Measurements from ENCODE around the gene ANKAR.
"Not testable (repeated sequence)": the region's sequence is repeated elsewhere in the genome, so short reads cannot be mapped to it uniquely, and the experiment has no call there.

Gene ANKAR

DNA sequence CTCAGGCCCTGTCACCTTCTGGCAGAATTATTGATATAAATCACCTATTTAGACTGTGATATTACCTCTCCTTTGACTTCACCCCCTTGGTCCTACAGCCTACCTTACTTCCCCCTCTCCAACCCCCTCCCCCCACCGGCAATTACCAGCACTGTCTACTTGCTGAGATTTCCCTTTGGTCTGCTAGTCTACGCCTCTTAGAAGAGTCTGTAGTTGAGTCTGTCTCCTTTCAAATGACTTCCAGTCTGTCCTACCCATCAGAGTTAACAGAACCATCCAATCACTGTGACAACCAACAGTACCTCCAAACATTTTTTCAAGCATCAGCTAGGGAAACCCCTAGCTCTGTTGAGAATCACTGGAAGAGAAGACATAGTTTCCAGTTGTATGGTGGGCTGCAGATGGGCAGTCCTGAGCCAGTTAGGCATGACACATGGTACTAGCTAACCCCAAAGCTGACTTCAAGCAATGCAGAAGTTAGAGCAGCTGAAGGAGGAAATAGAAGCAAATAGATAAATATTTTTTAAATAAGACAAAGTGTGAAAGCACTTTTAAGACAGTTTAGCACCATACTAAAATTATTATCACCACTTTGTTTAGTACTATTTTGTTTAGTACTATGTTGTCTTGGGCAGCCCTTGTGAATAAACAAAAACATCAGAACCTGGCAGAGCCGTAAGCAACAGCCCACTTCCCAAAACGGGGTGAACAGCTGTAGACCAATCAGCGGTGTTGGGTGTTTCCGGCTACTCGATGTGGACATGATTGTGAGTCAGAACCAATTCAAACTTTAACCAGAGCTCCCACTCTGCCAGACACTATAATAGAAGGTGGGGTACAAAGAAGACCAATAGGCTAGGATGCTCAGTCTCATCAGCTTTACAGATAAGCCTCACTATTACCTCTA, 15.9 kb upstream of the ANKAR start:
- no peak for FAIRE-seq

DNA sequence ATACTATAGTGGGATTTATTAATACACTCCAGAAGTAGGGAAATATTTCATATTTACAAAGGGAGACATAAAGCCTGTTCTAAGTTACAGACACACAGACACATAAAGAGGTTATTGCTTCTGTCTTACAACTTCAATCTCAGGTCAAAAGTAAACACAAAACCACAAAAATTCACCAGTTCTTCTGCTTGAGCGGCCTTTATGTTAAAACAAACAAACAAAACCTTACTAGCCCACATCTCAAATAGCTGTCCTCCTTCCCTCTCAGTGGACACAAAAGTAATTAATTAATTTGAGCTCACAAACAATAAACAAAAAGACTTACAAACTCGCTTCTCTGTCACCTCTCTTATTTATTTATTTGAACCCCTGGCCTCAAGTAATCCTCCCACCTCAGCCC, 14.7 kb upstream of the ANKAR start:
- no peak for FAIRE-seq

DNA sequence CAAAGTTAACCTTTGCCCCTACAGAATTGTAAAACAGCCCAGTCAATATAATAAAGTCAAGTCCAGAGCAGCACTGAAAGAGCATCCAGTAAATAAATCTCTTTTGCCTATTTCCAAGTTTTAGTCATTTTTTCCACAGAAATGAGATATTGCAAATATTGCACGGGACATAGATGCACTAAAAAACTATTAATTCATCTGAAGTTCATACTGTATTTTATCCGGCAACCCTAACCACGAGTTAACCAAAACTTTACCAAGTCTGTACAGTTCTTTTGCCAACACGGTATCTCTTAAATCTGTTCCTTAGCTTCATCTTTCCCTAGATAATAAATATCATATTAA, 13.7 kb upstream of the ANKAR start:
- FAIRE-seq: peak; percentile 17

DNA sequence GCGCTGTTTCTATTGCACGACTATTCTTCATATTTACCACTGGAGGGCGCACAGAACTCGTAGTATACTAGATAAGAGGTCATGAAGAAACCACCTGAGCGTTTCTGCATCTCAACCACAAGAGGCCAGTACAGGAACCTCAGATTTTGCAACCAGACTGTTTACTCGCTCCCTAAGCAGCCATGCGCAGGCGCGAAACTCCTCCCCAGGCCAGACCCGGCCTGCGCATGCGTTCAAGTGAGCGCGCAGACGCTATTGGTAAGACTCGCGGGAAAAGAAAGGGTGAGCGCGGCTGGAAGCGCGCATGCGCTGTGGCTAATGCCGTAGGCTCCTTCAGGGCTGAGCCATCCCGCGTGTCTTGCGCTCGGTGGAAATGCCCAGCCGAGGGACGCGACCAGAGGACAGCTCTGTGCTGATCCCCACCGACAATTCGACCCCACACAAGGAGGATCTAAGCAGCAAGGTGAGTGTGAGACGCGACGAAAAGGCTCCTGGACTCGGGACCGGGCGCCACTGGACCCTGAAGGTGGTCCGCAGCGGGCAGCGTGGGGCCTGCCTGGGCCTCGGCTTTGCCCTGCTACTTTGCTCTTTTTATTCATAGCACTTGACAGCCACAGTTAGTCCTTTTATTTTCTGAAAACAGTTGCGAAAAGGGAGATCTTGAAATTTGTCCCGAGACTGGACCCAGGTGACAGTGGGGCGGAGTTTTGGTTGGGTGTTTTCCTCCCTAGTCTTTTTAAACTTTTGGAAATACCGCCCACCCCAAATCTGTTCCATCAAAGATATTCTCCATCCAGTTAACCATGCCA, 13.1 kb upstream of the ANKAR start, which contains the start of gene ASNSD1:
Gene ASNSD1 (plus strand): TSS at position 312 of the 809 bp plus-strand sequence. CDS start 4,674 bp downstream, outside the sequence.
- peak; percentile 99 for FAIRE-seq

DNA sequence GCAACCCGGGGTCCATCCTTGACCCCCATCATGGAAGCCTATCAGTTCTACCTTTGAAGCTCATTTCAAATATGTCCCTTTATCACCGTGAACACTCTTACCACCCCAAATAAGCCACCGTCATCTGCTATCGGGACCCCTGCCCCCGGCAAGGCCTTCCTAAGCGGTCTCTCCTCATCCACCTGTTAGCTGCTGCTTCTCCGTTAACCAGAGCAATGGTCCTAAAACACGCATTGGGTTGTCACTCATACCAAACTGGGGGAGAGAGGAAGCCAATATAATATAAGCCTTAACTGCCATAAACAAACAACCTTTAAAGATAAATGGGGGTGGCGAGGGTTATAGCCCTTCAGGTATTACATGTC, 12.5 kb upstream of the ANKAR start:
- no peak for FAIRE-seq

DNA sequence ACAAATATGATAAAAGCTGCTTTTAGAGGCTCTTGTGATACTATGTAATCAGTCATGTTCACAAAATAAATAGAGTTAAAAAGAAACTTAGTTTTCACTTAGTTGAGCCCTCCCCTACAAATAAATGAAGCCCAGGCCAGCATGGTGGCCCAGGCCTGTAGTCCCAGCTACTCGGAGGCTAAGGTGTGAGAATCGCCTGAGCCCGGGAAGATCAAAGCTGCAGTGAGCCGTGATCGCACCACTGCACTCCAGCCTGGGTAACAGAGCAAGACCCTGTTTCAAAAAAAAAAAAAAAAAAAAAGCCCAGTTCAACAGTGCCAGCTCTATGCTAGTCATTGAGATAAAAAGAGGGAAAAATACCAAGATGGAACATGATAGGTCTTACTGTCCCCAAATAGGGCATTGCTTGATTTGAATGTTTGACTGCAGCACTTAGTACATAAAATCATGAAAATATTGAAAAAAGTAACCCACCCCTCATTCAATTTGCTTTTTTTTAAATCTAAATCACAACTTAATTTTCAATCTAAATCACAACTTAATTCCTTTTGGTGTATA, 11.7 kb upstream of the ANKAR start:
- no peak for FAIRE-seq

DNA sequence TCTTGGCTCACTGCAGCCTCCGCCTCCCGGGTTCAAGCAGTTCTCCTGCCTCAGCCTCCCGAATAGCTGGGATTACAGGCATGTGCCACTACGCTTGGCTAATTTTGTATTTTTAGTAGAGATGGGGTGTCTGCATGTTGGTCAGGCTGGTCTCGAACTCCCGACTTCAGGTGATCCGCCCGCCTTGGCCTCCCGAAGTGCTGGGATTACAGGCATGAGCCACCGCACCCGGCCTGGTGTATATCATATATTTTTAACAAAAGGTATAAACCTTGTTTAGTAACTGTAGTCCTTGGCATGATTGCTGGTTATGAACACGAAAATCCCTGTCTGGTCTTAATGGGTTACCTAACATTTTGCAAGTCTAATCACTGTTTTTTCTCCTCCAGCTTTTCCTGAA, 11.2 kb upstream of the ANKAR start:
- FAIRE-seq: not testable (repeated sequence)

DNA sequence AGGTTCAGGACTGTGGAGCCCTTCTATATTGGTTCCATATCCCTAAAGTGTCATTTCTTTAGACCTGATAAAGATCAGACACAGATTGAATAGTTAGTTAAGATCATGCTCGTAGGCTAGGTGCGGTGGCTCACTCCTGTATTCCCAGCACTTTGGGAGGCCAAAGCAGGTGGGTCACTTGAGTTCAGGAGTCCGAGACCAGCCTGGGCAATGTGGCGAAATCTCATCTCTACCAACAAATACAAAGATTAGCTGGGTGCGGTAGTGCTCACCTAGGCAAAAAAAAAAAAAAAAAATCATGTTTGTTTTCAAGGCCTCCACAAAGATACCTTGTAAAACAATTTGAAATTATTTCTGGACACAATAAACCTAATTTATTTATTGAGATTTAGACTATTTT, 4.6 kb upstream of the ANKAR start:
- FAIRE-seq: no peak

DNA sequence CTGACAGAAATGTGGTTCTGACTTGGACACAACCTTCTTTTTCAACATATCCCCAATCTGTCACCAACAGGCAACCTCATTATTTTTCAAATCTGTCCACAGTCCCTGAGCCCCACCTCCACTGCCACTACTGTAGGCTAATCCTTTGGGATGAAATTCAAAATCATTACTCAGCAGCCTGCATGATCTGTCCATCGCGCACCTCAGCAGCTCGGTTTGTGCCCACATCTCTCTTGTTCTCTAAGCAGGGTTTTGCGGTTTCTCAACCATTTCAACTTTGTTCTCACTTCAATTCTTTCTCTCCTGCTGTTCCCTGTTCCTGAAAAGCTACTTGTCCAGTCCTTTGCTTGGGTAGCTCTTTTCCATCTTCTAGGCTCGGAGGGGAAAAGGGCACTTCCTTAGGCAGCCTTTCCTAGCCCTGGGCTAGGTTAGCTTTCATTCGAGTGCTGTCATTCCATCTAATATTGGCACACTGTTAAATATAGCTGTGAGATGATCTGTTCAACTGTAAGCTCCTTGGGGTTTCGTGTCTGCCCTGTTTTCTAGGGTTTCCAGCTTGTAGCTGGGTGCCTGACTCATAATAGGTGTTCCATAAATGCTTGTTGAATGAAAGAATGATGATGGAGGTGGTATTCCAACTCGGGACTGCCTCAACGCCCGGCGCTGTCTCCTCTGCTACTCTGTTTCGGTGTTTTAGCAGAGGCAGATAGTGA, 653 bp upstream of the ANKAR start:
- no peak for FAIRE-seq

DNA sequence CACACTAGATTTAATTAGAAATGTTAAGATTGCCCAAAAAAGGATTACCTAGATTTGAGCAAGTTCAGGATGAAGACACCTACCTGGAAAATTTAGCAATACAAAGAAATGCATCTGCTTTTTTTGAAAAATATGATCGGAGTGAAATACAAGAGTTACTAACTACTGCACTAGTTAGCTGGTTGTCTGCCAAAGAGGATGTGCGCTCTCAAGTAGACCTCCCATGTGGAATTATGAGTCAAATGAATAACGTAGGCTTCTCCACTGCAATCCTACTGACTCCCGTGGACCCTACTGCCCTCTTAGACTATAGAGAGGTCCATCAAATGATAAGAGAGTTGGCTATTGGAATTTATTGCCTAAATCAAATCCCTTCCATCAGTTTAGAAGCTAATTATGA, 2.0 kb downstream of the ANKAR start:
- FAIRE-seq: no peak

DNA sequence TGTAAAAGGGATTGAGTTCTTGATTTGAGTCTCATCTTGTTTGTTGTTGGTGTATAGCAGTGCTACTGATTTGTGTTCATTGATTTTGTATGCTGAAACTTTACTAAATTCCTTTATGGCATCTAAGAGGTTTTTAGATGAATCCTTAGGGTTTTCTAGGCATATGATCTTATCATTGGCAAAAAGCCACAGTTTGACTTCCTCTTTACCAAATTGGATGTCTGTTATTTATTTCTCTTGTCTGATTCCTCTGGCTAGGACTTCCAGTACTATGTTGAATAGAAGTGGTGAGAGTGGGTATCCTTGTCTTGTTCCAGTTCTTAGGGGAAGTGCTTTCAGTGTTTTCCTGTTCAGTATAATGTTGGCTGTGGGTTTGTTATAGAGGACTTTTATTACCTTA, 4.8 kb downstream of the ANKAR start:
- no peak for FAIRE-seq

DNA sequence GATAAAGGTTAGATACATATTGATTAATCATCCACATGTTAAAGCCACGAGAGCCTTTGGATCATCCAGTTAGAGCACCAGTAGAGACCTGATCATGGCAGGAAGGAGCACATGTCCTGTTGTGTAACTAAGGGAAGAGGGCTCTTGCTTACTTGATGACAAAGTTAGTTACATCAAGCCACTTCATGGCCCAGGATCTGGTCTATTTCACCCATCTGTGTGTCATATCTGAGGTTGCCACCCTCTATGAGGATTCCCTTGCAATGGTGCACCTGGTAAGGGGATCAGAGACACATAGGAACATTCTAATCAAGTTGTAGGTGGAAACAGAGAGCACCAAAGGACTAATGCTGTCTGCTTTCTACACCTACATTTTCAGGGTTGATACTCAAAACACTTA, 6.7 kb downstream of the ANKAR start:
- no peak for FAIRE-seq

DNA sequence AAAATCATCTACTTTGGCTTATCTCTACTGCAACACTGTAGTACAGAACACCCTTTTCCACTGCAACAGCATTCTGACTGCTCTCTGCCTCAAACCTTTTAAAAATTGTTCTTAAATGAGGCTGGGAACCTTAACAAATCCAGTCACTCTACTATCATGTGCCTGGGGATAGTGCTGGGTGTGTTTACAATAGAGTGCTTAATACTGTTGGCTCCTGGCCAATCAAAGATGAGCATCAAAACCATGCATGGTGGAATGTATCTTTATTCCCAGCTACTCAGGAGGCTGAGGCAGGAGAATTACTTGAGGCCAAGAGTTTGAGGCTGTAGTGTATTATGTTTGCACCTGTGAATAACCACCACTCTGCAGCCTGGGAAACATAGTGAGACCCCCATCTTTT, 7.4 kb downstream of the ANKAR start:
- no peak for FAIRE-seq

DNA sequence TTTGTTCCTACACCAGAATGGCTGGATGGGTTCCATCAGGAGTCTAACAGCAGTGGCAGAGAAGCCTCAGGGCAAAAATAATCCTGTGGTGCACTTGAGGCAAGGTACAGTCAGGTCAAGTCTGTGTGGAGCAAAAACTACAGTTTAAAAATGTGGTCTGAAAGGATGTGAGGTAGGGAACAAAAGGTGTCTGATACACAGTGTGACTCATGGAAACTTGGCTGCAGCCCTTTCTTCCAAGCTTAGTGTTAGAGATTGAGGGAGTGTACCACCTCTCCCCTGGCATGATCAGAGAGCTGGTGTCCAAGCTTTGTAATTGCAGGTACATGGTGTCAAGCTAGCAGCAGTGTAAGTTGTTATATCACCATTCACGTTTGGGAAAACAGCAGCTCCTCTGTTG, 8.9 kb downstream of the ANKAR start:
- no peak for FAIRE-seq

DNA sequence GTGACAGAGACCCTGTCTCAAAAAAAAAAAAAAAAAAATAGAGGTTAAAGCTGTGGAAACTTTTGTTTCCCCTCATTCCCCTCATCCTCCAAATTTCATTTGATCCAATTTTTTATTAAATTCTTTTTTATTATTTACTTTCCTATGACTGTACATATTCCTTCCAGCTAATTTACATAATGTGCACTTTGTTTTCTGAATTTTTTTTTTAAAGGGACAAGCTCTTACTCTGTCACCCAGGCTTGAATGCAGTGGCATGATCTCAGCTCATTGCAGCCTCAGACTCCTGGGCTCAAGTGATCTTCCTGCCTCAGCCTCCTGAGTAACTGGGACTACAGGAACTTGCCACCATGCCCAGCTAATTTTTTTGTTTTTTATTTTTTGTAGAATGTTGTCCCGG, 10.3 kb downstream of the ANKAR start:
- FAIRE-seq: no peak

DNA sequence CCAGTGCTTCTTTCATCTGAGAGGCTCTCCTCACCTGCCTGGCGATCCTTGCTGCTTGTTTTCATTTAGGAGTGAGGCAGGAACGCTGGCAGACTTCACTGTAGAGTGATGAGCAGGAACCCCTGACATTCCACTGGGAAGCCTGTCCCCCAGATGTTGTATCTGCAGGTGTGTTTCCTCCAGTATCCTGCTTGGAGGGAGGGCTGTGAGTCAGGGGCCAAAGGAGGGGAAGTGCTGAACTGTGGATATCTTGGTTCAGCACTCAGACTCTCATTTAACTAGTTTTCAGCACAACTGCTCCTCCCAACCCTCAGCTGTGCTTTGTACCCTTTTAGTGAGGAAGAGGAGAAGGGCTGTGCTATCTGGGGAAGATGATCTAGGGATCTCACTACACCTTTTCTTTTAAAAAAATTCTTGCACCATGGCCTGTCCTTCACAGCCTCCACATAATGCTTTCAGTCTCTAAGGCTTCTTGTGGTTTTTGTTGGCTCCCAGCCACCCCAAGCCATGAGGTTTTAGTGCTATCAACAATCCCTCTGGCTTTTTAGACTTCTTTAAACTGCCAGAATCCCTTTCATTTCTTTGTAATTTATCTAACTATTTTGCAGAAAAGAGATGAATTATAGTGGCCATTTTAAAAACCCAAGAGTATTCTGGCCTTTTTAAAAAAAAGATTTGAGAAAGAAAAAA, 11.2 kb downstream of the ANKAR start:
- FAIRE-seq: no peak

DNA sequence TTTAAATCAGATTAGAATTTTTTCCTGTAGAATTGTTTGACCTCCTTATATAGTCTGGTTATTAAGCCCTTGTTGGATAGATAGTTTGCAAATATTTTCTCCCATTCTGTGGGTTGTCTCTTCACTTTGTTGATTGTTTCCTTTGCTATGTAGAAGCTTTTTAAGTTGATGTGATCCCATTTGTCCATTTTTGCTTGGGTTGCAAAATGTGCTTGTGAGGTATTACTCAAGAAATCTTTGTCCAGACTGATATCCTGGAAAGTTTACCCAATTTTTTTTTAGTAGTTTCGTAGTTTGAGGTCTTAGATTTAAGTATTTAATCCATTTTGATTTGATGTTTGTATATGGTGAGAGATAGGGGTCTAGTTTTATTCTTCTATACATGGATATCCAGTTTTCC, 13.3 kb downstream of the ANKAR start:
- not testable (repeated sequence) for FAIRE-seq

DNA sequence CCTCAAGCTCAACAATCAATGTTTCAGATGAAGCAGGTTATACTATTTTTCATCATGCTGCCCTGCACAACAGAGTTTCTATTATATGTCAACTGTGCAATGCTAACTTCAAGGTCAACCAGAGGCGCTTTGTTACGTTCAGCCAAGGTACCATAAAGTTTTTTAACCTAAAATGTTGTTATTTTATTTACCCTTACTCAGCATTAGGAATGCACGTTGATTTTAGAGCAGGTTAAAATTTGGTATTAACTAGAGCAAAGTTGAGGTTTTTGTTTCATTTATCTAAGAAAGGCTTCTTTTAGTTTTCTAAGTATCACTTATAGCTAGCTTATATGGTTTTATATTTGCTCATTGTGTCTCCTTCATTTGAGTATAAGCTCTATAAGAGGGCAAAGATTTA, 21.8 kb downstream of the ANKAR start:
- FAIRE-seq: no peak

DNA sequence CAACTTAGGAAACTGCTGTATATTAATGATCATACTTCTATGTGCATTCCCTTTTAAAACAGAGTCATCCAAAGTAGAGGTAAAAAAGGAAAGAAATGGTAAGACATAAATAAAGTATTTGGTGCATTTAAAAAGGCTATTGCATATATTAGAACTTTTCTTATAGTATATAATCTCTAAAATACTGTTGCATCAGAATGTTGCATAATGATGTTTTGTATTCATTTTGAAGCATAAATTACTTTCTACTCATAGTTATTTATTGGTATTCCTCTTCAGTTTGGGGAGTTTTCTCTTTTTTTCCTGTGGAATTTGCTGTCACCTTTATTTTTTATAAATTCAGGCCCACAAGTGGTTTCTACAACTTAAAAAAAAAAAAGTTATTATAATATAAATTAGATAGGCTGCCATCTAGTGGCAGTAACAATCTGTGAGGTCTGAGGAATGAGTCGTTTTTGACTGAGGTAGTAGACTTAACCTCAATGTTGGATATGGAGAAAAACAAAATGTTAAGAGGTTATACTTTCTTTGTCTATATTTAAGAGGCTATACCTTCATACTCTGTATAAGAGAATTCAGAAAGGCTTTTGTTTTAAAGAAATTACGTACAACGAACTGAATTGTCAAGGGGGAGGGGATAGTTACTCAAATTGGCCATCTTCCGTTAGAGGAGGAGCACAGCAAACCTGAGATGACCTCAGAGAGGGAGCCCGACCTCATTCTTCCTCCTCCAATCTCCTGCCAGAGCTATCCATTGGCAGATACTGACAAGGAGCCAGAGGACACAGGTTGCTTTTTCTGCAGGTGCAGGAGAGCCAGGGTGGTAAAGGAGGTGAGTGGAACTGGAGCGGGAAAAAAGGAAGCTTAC, 23.8 kb downstream of the ANKAR start:
- FAIRE-seq: peak; percentile 99

DNA sequence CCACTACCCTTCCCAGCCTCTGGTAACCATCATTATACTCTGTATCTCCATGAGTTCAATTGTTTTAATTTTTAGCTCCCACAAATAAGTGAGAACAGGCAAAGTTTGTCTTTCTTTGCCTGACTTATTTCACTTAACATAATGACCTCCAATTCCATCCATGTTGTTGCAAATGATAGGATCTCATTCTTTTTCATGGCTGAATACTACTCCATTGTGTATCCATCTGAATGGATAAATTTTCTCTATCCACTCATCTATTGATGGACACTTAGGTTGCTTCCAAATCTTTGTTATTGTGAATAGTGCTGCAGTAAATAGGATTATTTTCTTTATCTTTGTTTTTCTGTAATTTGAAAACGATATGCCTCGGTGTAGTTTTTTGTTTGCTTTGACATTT, 26.2 kb downstream of the ANKAR start:
- FAIRE-seq: no peak

DNA sequence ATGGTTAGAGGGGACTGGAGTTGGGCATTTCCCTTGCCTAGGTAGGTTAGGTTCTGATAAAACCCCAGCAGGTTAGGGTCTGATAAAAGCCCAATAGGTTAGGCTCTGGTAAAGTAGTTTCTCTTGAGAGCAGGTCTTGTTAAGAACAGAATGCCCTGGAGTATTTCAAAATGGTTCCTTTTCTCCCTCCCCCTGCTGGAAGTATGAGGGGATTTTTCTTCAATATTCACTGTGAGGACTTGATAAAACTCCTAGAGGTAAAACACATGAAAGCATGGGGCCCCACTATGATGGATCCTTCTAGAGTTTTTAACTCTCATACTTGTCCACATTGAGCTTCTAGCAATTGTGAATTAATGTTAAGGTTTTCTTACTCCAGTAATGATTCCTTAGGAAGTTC, 27.6 kb downstream of the ANKAR start:
- FAIRE-seq: no peak
